Ovary (tissue), 9 donors: Measurements from ENCODE around the gene PROSER3. TPM values are rescaled to one million over a fixed set of nuclear protein-coding genes. Genes with fewer than 3 reads are reported as not detected.

ENCODE experiments used
- DNase-seq, 5 donors: peaks; one replicate each; pipeline ENCODE4 v3.0.0-alpha.2; 2019 to 2020
- H3K27ac ChIP-seq, 2 donors: fragments of 200-600 bp; one replicate each; pipeline versions ENCODE4 v1.5.1 to v1.8.0; 2019 to 2022
- H3K27me3 ChIP-seq: fragments of 200-600 bp; one replicate; pipeline ENCODE4 v1.8.0; 2022
- H3K36me3 ChIP-seq: fragments of 200-600 bp; sonication (generic); one replicate; pipeline ENCODE4 v1.5.1; 2019
- H3K4me1 ChIP-seq: one replicate; pipeline ENCODE4 v1.8.1; 2013; ENCODE audit warnings: mild to moderate bottlenecking, moderate library complexity; ENCODE audit not compliant: insufficient read depth
- H3K4me3 ChIP-seq: fragments of 200-600 bp; sonication (generic); one replicate; pipeline ENCODE4 v1.5.1; 2017
- H3K9me3 ChIP-seq, 2 donors: fragments of 200-600 bp in 1 of 2; sonication (generic) in 1 of 2; one replicate each; pipeline versions ENCODE4 v1.5.1 to v1.8.1; 2013 to 2019; ENCODE audit warnings: mild to moderate bottlenecking in 1 of 2, moderate library complexity in 1 of 2
- CTCF ChIP-seq, 3 donors: fragments of 450-650 bp in 2 of 3; fragments of 200-600 bp in 1 of 3; IDR thresholded peaks; one replicate each; pipeline versions ENCODE4 v1.5.1 to v1.8.0; 2016 to 2022; ENCODE audit warnings: antibody characterized with exemption in 3 of 3, mild to moderate bottlenecking in 1 of 3
- EP300 ChIP-seq: sonication (generic); formaldehyde crosslinking; IDR thresholded peaks from one replicate; pipeline ENCODE4 v1.6.1; 2017; ENCODE audit warnings: antibody characterized with exemption
- POLR2A ChIP-seq: fragments of 450-650 bp; IDR thresholded peaks from one replicate; pipeline ENCODE4 v1.6.1; 2017; ENCODE audit warnings: antibody characterized with exemption, mild to moderate bottlenecking, moderate library complexity
- WGBS, 3 donors: extraction: QIAGEN DNeasy Blood & Tissue Kit in 1 of 3; methylation state at CpG; one replicate each; pipeline versions ENCODE4 v1.1.5 to v1.1.7; 2013 to 2017; 5-methylcytosine and 5-hydroxymethylcytosine counted together
- intact Hi-C, 4 donors: fragments of 100-400 bp; cut with DNase I; formaldehyde crosslinking; loops; one replicate each; pipeline versions ENCODE4 v1.11.0 to v1.15.1; 2022 to 2023
- polyA plus RNA-seq, 2 donors: library from polyadenylated mRNA; stranded (reverse); fragments of 200-250 nt in 1 of 2; fragments of 350-450 nt in 1 of 2; fragmentation: Illumina TruSeq in 1 of 2; extraction: RNeasy Lipid Tissue Mini Kit (QIAGEN cat#74804) in 1 of 2; gene quantifications; one replicate each; pipeline ENCODE4 v1.2.3, GENCODE V29; 2013 to 2014
- total RNA-seq, 7 donors: library from RNA; depleted of rRNA in 2 of 7; stranded (reverse); fragments of >200 nt in 2 of 7; fragmentation: NEBNext Ultra II Directional in 3 of 7; extraction: Animal tissue kit (Norgen Biotek cat#: 25700) in 3 of 7; gene quantifications; one replicate each; pipeline versions ENCODE4 v1.1.0 to v1.2.4, GENCODE V29; 2016 to 2023
- donor health status: DM: no; HTN: no; CAD: no; lungs with moderate emphysema.
- donor health status: DM: no; HTN: no; CAD: no.
- donor health status: Bipolar disorder and iron deficiency.
- donor health status: DM: yes; HTN: yes; CAD: no.
- donor health status: DM: no; HTN: no; CAD: no.
- donor health status: DM: yes; HTN: yes; CAD: no.

The PROSER3 gene
- total and polyA plus RNA-seq, 9 donors: 3.3 to 59.0 (median 24.4) TPM

GRCh38 chr19:35784503-35785338 lies 26.7 kb downstream of the PROSER3 start:
- H3K4me3 ChIP-seq: no peak overlapping the region
- TF ChIP-seq EP300: no peak
- TF ChIP-seq CTCF (IDR thresholded peaks at IDR 0.05): no peak
- TF ChIP-seq POLR2A: no peak
- H3K27ac ChIP-seq: no peak overlapping the region
- no peaks in the 10 kb centered on the region for H3K27me3 ChIP-seq
- no peaks in the 10 kb centered on the region for H3K36me3 ChIP-seq
- 76 to 81% (median 77%) methylated on average over 27 to 45 of the region's 45 CpGs for WGBS, 3 donors
- DNase-seq: peak in 1 of 5 donors; percentile 19
- H3K4me1 ChIP-seq: no peaks in the 10 kb centered on the region
- H3K9me3 ChIP-seq: no peaks in the 10 kb centered on the region
- intact Hi-C loops: loop anchor here in 1 of 4 donors (10.0 kb wide), 1 partner anchor 140 kb away; no protein-coding TSS in a partner anchor

- TF ChIP-seq CTCF (IDR thresholded peaks at IDR 0.05) (no peak), POLR2A (no peak), EP300 (no peak)
- WGBS, 3 donors: 88 to 91% (median 90%) methylated on average over 10 of the region's 10 CpGs
- no peaks in the 10 kb centered on the region for H3K36me3 ChIP-seq
- DNase-seq: no peak
- intact Hi-C loops: loop anchor here in 1 of 4 donors (10.0 kb wide), 1 partner anchor 140 kb away; no protein-coding TSS in a partner anchor
- no peaks in the 10 kb centered on the region for H3K27me3 ChIP-seq
- no peaks in the 10 kb centered on the region for H3K9me3 ChIP-seq
- H3K4me3 ChIP-seq: no peak overlapping the region
- H3K4me1 ChIP-seq: no peaks in the 10 kb centered on the region
- H3K27ac ChIP-seq: no peak overlapping the region
These were observed 27.3 kb downstream of the PROSER3 start for GRCh38 chr19:35785339-35785627.

DNA sequence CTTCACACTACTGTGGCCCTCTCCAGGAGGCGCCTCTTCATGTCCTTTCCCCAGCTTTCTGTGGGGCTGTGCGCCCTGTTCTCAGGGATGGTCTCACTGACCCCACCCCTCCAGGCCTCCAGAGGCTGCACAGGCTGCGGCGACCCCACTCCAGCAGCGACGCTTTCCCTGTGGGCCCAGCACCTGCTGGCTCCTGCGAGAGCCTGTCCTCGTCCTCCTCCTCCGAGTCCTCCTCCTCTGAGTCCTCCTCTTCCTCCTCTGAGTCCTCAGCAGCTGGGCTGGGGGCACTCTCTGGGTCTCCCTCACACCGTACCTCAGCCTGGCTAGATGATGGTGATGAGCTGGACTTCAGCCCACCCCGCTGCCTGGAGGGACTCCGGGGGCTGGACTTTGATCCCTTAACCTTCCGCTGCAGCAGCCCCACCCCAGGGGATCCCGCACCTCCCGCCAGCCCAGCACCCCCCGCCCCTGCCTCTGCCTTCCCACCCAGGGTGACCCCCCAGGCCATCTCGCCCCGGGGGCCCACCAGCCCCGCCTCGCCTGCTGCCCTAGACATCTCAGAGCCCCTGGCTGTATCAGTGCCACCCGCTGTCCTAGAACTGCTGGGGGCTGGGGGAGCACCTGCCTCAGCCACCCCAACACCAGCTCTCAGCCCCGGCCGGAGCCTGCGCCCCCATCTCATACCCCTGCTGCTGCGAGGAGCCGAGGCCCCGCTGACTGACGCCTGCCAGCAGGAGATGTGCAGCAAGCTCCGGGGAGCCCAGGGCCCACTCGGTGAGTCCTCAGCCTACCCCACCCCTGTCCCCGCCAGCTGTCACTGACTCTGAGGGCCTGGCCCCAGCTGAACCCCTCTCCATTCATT lies 28.6 kb downstream of the PROSER3 start:
- Histone ChIP-seq H3K4me1 (no peaks in the 10 kb centered on the region), H3K4me3 (no peak overlapping the region), H3K9me3 (no peaks in the 10 kb centered on the region), H3K36me3 (no peaks in the 10 kb centered on the region), H3K27me3 (no peaks in the 10 kb centered on the region), H3K27ac (no peak overlapping the region)
- no peak for TF ChIP-seq EP300
- no peak for TF ChIP-seq POLR2A
- TF ChIP-seq CTCF (IDR thresholded peaks at IDR 0.05): no peak
- 87 to 91% (median 88%) methylated on average over 28 to 31 of the region's 31 CpGs for WGBS, 3 donors
- intact Hi-C loops: loop anchor here in 1 of 4 donors (10.0 kb wide), 1 partner anchor 138 kb away; no protein-coding TSS in a partner anchor
- peak in 1 of 5 donors; percentile 25 for DNase-seq

DNA sequence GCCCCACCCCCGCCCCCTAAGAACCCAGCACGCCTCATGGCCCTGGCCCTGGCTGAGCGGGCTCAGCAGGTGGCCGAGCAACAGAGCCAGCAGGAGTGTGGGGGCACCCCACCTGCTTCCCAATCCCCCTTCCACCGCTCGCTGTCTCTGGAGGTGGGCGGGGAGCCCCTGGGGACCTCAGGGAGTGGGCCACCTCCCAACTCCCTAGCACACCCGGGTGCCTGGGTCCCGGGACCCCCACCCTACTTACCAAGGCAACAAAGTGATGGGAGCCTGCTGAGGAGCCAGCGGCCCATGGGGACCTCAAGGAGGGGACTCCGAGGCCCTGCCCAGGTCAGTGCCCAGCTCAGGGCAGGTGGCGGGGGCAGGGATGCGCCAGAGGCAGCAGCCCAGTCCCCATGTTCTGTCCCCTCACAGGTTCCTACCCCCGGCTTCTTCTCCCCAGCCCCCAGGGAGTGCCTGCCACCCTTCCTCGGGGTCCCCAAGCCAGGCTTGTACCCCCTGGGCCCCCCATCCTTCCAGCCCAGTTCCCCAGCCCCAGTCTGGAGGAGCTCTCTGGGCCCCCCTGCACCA lies 29.3 kb downstream of the PROSER3 start:
- H3K4me1 ChIP-seq: no peaks in the 10 kb centered on the region
- no peak overlapping the region for H3K27ac ChIP-seq
- H3K4me3 ChIP-seq: no peak overlapping the region
- no peaks in the 10 kb centered on the region for H3K36me3 ChIP-seq
- intact Hi-C loops: loop anchor here in 1 of 4 donors (10.0 kb wide), 1 partner anchor 137 kb away; no protein-coding TSS in a partner anchor
- no peaks in the 10 kb centered on the region for H3K9me3 ChIP-seq
- TF ChIP-seq POLR2A (no peak), CTCF (IDR thresholded peaks at IDR 0.05) (no peak), EP300 (no peak)
- no peak for DNase-seq
- no peaks in the 10 kb centered on the region for H3K27me3 ChIP-seq
- WGBS, 3 donors: 83 to 91% (median 89%) methylated on average over 12 to 15 of the region's 15 CpGs
